Stimulated activated CD8-positive, alpha-beta memory T cell treated with anti-CD3 and anti-CD28 coated beads, Interleukin-4, amount 100 ng/mL, for 4 hours (primary cell): Measurements from ENCODE around the gene HBZ.
"Not testable (repeated sequence)": the region's sequence is repeated elsewhere in the genome, so short reads cannot be mapped to it uniquely, and the experiment has no call there.

ENCODE experiments used
- DNase-seq, 2 donors: peaks; one replicate each; pipeline ENCODE4 v3.0.0-alpha.2; 2020; ENCODE audit warnings: low read depth in 2 of 2, low spot score in 1 of 2

The HBZ gene

DNA sequence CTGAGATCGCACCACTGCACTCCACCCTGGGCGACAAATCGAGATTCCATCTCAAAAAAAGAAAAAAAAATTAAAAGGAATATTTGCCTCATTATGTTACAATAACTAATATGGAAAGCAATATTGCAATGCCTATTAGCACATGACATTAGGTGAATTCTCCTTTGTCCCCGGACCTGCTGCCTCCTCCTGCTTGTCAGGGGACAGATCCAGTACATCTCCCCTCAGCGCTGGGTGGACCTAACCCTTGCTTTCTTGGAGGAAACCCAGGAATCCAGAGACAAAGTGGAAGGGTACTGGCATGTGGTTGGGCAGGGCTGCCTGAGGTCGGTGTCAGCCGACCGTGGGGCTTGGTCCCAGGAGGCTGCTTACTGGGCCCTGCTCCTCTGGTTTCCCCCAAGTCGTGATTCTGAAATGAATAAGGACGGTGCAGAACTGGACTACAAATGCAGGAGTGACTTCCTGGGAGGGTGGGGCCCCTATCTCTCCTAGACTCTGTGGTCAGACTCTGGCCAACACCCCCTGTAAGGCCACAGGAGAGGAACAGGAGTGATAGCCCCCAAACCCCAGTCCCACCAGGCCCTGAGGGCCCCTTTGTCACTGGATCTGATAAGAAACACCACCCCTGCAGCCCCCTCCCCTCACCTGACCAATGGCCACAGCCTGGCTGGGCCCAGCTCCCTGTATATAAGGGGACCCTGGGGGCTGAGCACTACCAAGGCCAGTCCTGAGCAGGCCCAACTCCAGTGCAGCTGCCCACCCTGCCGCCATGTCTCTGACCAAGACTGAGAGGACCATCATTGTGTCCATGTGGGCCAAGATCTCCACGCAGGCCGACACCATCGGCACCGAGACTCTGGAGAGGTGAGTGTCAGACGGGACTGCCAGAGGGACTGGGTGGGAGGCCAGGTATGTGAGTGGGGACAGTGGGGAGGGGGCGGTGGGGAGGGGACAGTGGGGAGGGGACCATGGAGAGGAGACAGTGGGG is at the start of gene HBZ:
HBZ (plus strand) TSS at position 504 of the 988 bp plus-strand sequence; CDS start at position 770, 266 bp downstream.
- DNase-seq, result no peak

DNA sequence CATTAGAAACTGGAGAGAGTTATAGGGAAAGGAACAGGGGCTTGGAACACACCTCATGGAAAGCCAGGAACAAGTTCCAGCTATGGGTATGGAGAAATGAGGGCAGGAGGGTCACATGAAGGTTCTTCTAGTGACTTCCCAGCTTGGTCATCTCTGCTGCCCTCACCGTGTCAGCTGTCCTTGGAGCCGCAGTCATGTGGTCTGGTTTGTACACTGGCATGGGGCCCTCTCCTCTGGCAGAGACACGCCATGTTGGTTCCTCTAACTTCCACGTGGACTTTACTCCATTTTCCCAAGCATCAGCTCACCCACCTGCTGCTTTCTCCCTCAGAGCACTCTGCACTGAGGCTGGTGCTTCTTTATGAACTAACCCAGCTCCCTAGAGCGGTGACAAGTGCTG is 48.1 kb upstream of the HBZ start:
- DNase-seq, result no peak

DNA sequence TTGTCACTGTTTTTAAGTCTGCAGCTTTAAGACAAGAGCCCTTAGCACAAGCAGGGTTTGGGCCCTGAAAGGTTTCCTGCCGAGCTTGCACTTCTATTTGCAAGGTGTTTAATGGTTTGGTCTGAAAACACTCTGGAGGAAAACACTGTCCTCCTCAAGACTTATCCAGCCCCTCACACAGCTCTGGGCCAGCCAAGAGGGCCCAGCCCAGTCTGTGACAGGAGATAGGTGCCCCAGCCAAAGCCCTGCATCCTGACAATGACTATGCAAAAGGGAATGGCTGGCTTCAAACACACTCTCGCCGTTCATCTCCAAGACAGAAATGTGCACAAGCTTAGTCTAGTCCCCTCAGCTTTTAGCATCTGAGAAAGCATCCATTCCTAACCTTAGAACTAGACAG is 47.5 kb upstream of the HBZ start:
- no peak for DNase-seq

DNA sequence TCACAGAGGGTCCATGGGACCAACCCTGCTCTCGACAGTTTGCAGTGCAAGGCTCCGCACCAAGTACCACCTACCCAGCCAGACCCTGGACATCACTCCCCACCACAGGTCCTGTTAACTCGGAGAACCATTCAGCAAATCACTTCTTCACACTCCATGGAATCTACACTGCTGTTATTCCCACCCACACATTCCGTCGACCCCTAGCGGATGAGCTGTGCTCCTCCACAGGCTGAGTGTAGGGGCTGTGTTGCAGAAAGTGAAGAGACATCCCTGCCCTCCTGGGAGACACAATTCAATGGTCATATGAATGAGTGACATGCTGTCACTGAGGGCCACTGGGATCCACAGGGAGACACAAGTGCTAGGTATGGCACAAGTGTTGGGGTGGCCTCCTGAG is 46.9 kb upstream of the HBZ start:
- no peak for DNase-seq

GRCh38 chr16:106623-107324 is 45.7 kb upstream of the HBZ start:
- no peak for DNase-seq

DNA sequence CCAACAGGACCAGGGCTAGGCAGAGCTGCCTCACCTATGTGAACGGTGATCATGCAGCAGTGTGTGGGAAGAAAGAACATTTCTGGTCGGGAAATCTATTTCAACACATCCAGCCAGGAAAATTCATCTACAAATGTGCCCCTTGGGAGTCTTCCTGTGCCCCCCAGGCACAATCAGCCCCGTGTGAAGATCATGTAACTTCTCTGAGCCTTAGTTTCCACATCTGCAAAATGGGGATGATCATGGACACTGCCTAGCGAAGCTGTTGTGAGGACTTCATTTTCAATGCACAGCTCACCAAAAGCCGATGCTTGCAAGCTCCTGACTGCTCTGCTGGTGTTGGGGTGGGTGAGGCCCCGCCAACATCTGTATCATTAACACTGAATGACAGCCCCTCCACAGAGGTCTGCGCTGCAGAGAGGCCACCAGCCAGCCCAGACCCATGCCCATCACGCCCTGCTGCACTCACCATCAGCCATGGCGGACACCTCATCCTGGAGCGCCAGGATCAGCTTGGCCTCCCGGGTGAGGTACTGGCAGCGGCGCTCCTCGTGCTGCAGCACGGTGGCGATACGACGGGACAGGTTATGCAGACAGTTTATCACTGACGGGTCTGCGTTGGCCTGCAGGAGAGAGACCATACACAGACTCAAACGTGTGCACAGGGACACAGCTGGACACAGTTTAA is 40.1 kb upstream of the HBZ start:
- no peak for DNase-seq

GRCh38 chr16:114327-114726 is 38.1 kb upstream of the HBZ start:
- DNase-seq, result no peak

GRCh38 chr16:116015-116414 is 36.4 kb upstream of the HBZ start:
- DNase-seq, result no peak

DNA sequence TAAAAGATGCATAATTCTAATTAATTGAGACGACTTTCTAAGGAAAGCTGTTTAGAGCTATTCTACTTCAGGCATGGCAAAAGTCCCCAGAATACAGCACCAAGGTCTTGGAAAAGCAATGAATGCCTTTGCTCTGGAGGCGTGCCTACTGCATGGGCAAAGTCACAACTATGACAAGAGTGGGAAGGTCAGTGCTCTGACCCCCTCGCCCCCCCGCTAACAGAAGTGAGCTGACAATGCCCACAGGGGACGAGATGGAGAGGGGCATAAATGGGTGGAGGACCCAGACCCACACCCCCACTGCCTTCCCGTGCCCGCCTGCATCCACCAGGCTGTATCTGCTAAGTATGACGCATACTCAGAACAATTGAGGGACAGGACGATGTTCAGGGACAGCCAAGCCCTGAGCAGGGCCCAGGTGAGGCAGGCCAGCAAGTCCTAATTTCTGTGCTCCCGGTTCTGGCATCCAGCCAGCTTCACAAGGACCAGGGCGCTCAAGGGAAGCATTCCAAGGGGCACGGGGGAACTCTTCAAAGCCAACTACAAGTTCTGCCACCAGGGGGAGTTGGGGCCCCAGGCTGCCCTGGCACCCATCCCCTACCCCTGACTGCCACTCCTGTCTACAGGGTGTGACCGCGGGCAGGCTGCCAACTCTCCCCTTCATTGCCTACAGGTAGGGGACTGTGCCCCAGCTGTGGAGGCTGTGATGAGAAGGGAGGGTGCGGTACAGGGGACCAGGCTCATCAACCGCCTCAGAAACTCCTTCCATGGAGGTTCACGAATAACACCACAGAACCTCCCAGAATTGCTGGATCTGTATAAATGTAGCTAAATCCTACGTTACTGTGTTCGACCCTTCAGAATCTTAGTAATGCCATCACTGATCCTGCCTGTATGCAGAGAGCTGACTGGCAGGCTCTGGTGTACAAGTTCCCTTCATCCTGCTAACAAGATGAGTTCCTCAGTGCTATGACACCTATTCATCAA is 34.8 kb upstream of the HBZ start:
- DNase-seq, result peak; percentile 37 to 52

- DNase-seq, result no peak
Measured at GRCh38 chr16:118857-119256, 33.6 kb upstream of the HBZ start.

DNA sequence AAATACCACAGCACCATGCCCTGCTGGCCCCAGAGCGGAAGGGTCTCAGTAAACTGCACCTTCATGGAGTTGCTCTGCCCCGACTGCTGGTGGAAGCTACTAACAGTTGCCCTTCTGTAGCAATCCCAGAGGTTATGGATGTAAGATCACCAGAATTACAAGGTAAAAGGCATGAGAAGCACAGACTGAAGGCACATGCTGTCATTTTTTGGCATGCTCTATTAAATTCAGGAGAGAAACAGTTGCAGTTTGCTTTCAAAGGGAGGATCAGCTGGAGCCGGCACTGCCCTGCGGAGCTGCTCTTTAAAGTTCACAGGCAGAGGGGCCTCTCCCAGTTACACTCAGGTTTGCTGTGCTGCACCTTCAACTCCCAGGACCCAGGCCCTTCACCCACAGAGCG is 33.1 kb upstream of the HBZ start:
- DNase-seq, result no peak

DNA sequence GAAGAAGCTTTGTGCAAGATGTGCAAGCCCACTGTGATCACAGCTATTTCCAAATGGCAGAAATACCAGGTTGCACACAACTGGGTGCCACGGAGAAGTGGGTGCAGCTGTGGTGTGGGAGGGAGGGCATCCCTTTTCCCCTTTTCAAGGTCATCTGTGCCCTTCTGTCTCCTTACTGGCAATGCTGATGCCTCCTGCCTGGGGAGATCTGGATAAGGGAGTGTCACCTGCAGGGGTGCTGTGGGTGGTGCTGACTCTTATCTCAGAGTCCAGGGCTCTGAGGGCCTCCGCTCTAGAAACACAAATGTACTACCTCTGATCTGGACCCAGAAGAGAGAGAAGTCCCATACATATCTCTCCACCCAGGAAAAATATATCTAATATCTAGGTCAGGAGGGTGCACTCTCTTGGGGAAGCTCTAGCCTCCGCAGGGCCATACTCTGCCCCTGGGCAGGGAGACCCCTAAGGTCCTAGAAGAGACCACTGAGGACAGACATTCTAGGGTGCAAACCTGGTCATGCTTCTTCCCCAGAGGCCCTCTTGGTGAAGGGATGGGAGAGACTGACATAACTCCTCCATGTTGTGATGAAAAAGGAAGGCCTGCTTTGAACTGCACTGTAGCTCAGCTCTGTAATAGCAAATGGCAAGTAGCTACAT is 32.5 kb upstream of the HBZ start:
- no peak for DNase-seq

DNA sequence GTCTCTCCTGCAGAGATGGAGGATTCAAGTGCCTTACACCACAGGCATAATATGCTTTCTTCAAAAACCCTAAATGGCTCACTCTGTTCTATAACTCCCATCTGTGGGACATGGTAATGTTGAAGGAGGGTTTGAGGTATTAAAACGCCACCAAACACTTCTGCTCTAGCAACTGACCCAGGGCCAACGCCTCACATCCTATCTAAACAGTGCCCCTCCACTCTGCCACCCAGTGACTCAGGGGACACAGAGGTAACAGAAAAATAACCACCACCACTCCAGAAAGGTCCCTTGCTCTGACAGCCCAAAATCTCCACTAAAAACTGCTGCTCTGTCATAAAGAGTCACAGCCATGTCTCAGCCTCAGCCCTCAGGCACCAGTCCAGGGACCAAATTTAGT is 31.7 kb upstream of the HBZ start:
- DNase-seq, result no peak

DNA sequence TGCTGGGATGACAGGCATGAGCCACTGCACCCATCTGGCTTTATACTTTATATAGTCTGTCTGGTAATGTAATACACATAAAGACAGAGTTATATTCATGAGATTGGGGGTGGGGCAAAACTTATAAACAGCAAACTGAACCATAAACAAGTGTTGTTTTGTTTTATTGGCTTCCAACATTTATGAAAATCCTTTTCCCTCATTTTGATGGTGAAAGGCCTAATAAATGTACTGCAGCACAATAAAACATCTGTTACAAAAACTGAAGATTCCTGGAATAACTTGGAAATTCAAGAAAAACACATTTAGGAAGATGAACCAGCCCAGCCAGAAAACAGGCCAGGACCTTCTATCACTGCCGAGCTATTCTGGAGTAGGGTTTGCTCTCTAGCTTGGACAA is 30.1 kb upstream of the HBZ start:
- no peak for DNase-seq

- not testable (repeated sequence) for DNase-seq
Measured at GRCh38 chr16:123558-124350, 28.7 kb upstream of the HBZ start.

DNA sequence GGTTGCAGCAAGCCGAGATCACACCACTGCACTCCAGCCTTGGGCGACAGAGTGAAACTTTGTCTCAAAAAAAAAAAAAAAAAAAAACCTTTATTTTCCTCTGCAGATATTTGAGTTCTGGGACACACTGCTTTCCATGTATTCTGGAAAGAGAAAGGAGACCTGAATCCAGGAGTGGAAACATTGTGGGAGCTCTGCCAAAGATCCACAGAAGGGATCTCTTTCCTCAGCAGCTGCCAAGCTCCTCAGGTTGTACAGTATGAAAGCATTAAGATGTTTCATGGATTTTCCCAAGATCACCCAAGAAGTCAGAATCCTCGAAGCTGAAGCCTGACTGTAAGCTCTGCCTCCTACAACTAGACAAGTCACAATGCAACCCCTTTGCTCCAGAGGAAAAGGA is 27.4 kb upstream of the HBZ start:
- DNase-seq, result no peak

- no peak for DNase-seq
Measured at GRCh38 chr16:129075-129474, 23.4 kb upstream of the HBZ start.

GRCh38 chr16:130533-131173 is 21.8 kb upstream of the HBZ start:
- no peak for DNase-seq

GRCh38 chr16:132120-132519 is 20.3 kb upstream of the HBZ start:
- no peak for DNase-seq
